ENCODE results near the gene BMPR1B.

Gene BMPR1B

DNA sequence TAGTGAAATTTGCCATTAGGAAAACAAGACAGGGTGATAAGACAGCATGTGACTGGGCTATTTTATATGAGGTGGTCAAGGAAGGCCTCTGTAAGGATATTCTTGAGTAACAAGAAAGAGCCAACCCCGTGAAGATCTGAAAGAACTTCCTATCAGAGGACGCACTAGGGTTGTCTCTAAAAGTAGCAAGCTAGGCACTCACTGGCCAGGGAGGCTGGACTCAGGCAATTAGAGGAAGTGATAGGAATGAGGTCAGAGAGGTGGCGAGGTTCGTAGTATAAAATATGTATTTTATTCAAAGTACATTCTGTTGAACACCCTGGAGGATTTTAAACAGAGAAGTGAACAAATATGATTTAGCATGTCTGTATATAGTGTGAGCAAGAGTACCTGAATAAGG is 4.6 kb downstream of the BMPR1B start:
- no peak for DNase-seq (ENCODE audit: low read depth in 2 of 3, low spot score in 2 of 3)

DNA sequence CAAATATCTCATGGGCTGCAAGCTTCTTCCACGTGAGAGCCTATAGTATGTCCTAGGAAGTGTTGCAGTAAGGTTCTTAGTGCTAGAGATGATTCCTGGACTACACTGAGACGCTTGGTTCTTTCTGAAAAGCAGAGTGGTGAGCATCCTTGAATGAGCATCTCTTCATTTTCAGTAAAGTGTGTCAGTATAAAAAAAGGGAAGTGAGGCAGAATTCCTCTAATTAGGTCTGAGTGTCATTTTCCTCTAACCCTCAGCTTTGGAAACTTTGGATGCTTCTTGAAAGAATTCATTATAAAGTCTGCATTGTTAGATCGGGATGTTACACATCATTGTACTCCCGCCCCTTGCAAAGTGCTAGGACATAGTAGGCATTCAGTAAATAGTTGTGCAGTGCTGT is 5.2 kb downstream of the BMPR1B start:
- DNase-seq (ENCODE audit: low read depth in 2 of 3, low spot score in 2 of 3) = no peak

GRCh38 chr4:94763500-94763899 is 5.7 kb downstream of the BMPR1B start:
- no peak for DNase-seq (ENCODE audit: low read depth in 2 of 3, low spot score in 2 of 3)

- no peak for DNase-seq (ENCODE audit: low read depth in 2 of 3, low spot score in 2 of 3)
Observed at GRCh38 chr4:94764069-94764468, 6.3 kb downstream of the BMPR1B start.

- no peak for DNase-seq (ENCODE audit: low read depth in 2 of 3, low spot score in 2 of 3)
Observed at GRCh38 chr4:94765174-94765573, 7.4 kb downstream of the BMPR1B start.

GRCh38 chr4:94765648-94766047 is 7.9 kb downstream of the BMPR1B start:
- DNase-seq (ENCODE audit: low read depth in 2 of 3, low spot score in 2 of 3) = no peak

GRCh38 chr4:94766856-94767255 is 9.1 kb downstream of the BMPR1B start:
- DNase-seq (ENCODE audit: low read depth in 2 of 3, low spot score in 2 of 3) = no peak

DNA sequence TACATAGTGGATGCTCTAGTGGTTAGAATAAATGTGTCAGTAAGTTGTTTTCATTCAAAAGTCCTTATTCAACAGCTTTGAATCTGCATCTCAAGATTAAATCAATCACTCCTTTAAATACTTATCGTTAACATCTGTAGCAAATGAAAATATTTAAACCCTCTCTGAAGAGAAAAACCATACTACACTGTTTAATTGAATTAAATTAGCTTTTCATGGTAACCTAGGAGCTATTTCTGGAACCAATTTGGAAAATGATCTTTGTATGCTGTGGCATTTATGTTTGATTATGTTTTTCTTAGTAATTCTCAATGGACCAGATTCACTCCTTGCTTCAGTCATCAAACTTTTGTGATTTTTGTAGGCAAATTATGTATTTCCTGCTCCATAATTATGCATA is 9.7 kb downstream of the BMPR1B start:
- DNase-seq (ENCODE audit: low read depth in 2 of 3, low spot score in 2 of 3) = no peak

DNA sequence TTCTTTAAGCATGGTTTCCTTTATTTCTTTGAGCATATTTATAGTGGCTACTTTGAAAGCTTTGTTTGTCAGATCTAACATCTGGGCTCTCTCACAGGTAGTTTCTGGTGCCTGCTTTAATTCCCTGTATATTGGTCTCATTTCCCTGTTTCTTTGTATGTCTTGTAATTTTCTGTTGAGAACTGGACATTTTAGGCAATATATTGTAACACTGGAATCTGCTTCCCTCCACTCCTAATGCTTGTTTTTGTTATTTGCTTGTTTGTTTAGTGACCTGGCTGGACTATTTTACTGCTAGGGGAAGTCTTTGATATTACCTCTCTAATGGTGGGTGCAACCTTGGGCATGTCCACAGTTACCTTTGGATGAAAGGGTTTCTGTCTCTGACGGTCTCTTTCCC is 25.0 kb downstream of the BMPR1B start:
- no peak for DNase-seq (ENCODE audit: low read depth in 2 of 3, low spot score in 2 of 3)

- no peak for DNase-seq (ENCODE audit: low read depth in 2 of 3, low spot score in 2 of 3)
Observed at GRCh38 chr4:94791701-94792100, 33.9 kb downstream of the BMPR1B start.

DNA sequence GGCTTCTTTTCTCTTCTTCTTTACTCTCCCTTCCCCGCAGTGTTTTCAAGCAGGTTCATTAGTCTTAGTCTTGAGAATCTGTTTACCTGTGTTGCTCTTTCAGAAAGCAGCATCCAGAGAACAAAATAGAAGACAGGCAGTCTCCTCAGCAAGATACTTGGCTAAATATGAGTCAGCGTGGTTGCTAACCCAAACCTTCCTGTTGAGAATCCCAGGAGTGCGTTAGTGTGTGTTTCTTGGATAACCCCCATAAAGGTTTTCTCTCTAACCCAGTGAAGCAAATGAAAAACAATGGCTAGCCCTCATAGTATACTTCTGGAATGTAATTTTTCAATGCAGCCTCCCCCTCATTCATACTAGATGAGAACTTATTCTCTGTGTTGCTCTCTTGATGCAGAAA is 41.1 kb downstream of the BMPR1B start:
- no peak for DNase-seq (ENCODE audit: low read depth in 2 of 3, low spot score in 2 of 3)

DNA sequence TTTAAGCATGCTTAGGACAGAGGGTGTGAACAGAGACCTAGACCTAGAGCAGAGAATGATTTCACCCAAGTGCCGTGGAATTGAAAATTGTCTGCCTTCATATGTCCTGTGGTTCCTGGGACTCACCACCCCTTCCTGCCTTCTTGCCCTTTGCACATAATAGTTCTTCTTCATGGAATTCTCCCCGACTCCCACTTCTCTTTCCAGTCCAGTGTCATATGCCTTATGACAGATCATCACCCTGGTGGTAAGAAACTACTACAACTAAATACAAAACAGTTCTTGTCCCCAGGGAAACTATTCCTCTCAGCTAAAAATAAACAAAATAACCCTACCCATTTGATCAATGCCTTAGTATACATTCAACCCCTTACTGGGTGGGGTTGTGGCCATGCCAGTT is 43.3 kb downstream of the BMPR1B start:
- DNase-seq (ENCODE audit: low read depth in 2 of 3, low spot score in 2 of 3) = no peak

GRCh38 chr4:94802091-94802490 is 44.3 kb downstream of the BMPR1B start:
- no peak for DNase-seq (ENCODE audit: low read depth in 2 of 3, low spot score in 2 of 3)

GRCh38 chr4:94803181-94803580 is 45.4 kb downstream of the BMPR1B start:
- no peak for DNase-seq (ENCODE audit: low read depth in 2 of 3, low spot score in 2 of 3)

- no peak for DNase-seq (ENCODE audit: low read depth in 2 of 3, low spot score in 2 of 3)
Observed at GRCh38 chr4:94804650-94805049, 46.9 kb downstream of the BMPR1B start.

DNA sequence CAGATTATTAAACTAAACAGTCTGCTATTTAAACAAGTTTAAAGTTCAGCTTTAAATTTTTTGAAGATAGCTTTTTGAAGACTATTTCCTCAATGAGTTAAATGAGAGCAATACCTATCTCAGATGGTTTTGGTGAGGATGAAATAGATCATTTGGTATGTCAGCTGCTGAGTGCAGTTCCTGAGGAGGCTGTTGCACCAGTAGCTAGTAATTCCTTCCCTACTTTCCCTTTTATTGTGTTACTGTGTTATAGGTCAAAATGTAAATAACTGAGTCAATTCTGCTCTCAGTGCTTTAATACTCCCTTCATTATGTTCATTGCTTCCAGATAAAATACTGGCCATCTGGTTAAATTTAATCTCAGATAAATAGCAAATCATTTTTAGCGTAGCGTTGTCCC is 48.6 kb downstream of the BMPR1B start:
- no peak for DNase-seq (ENCODE audit: low read depth in 2 of 3, low spot score in 2 of 3)

DNA sequence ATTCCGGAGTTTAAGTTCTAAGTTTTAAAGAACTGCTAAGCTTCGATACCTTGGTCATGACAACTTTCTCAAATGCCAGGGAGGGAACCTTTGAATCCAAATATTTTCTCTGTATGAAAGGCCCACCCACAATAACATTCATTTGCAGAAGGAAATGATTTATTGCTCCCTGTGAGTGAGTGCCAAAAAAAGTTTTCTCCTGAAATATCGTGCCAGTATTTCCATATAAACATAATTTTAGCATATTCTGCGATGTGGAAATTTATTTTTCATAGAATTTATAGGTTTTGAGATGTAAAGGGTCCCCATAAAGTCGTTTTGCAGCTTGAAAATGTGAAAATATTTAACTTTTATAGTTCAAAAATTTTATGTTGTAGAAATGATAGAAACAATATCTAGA is 53.9 kb downstream of the BMPR1B start:
- no peak for DNase-seq (ENCODE audit: low read depth in 2 of 3, low spot score in 2 of 3)

- DNase-seq (ENCODE audit: low read depth in 2 of 3, low spot score in 2 of 3) = no peak
Observed at GRCh38 chr4:94813221-94813620, 55.5 kb downstream of the BMPR1B start.

DNA sequence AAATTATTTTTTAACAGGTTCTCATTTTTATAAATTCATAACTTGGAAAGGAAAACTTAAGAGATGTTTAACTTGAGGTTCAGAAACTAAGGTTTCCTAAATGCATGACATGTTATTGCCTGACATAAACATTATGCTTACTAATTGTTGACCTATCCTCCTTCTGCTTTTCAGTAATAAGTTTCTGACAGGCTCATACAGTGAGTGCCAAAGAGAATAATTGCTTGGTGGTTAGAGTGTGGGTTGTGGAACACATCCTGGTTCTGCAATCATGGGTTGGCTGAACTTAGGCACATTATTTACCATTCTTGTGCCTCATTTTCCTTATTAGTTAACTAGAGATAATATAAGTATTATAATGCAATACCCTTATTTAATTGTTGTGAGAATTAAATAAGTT is 56.5 kb downstream of the BMPR1B start:
- DNase-seq (ENCODE audit: low read depth in 2 of 3, low spot score in 2 of 3) = no peak

GRCh38 chr4:94819371-94820168 is 61.8 kb downstream of the BMPR1B start:
- no peak for DNase-seq (ENCODE audit: low read depth in 2 of 3, low spot score in 2 of 3)

- DNase-seq (ENCODE audit: low read depth in 2 of 3, low spot score in 2 of 3) = no peak
Observed at GRCh38 chr4:94826206-94826605, 68.5 kb downstream of the BMPR1B start.

DNA sequence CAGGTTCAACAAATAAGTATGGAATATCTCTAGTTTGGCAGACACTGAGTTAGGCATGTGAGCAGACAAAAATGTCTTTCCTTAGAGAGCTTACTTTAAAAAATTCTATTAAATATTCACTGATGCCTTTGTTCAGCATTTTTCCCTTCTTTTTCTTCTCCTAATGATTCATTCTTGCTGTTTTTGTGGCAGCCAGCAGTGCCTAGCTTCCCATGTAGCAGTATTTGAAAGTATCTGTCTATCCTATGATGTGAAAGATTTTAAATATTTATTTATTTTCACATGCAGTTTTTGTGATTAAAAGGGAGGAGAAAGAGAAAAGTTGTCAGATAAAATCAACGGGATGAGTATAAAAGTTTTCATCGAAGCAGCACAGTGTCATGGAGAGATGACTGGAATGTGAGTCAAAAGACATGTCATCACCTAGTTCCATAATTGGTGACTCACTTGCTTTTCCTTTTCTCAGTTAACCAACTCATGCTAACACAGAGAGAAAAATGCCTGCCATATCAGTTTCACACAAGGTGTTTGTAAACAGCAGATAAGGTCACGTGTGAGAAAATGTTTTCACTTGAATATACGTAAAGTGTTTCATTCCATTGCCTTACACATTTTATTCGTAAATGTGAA is 69.8 kb downstream of the BMPR1B start:
- no peak for DNase-seq (ENCODE audit: low read depth in 2 of 3, low spot score in 2 of 3)

GRCh38 chr4:94828882-94829281 is 71.1 kb downstream of the BMPR1B start:
- no peak for DNase-seq (ENCODE audit: low read depth in 2 of 3, low spot score in 2 of 3)
